CD14-positive monocyte (primary cell): ENCODE measurements around the gene FRMD6. TPM values are rescaled to one million over a fixed set of nuclear protein-coding genes. Genes with fewer than 3 reads are reported as not detected.
"Not testable (repeated sequence)": the region's sequence is repeated elsewhere in the genome, so short reads cannot be mapped to it uniquely, and the experiment has no call there.

Experiments used
- DNase-seq, 3 donors: peaks; one replicate each; pipeline ENCODE4 v3.0.0-alpha.2; 2011 to 2022
- H2AFZ ChIP-seq: 2 replicates; pipeline ENCODE4 v1.6.0; 2012; ENCODE audit warnings: mild to moderate bottlenecking, low read depth, low read length, inconsistent platforms; ENCODE audit not compliant: insufficient read depth, poor library complexity, severe bottlenecking
- H3K27ac ChIP-seq, 2 donors: 1 replicate in 1 of 2; 2 replicates in 1 of 2; pipeline ENCODE4 v1.5.1; 2012 to 2013; ENCODE audit warnings: low read length in 2 of 2, control low read depth in 1 of 2, inconsistent platforms in 1 of 2, low read depth in 1 of 2, mild to moderate bottlenecking in 1 of 2
- H3K27me3 ChIP-seq, 2 donors: one replicate each; pipeline versions ENCODE4 v1.6.0 to v1.6.1; 2011 to 2013; ENCODE audit warnings: low read length in 2 of 2; ENCODE audit not compliant: control insufficient read depth in 2 of 2, insufficient read depth in 2 of 2
- H3K36me3 ChIP-seq, 2 donors: replicated peaks in 1 of 2; 1 replicate in 1 of 2; 2 replicates in 1 of 2; pipeline versions ENCODE4 v1.5.1 to v1.6.1; 2012 to 2013; ENCODE audit warnings: low read length in 2 of 2, control low read depth in 1 of 2, inconsistent platforms in 1 of 2, mild to moderate bottlenecking in 1 of 2; ENCODE audit not compliant: insufficient read depth in 2 of 2, control insufficient read depth in 1 of 2
- H3K4me1 ChIP-seq, 2 donors: 1 replicate in 1 of 2; 2 replicates in 1 of 2; pipeline versions ENCODE4 v1.5.1 to v1.6.1; 2012 to 2013; ENCODE audit warnings: low read length in 2 of 2, control low read depth in 1 of 2, inconsistent platforms in 1 of 2, mild to moderate bottlenecking in 1 of 2, moderate library complexity in 1 of 2; ENCODE audit not compliant: insufficient read depth in 2 of 2, control insufficient read depth in 1 of 2
- H3K4me2 ChIP-seq: replicated peaks from 2 replicates; pipeline ENCODE3; 2012; ENCODE audit warnings: low read length, moderate library complexity, mild to moderate bottlenecking; ENCODE audit not compliant: poor library complexity, severe bottlenecking; ENCODE audit errors: extremely low read depth
- H3K4me3 ChIP-seq, 3 experiments: fragments of 200-600 bp in 1 of 3; sonication (generic) in 1 of 3; replicated peaks in 1 of 3; 1 replicate in 2 of 3; 2 replicates in 1 of 3; pipeline ENCODE4 v1.5.1; 2011 to 2013; ENCODE audit warnings: low read length in 3 of 3, mild to moderate bottlenecking in 3 of 3, control low read depth in 2 of 3, low read depth in 2 of 3, inconsistent platforms in 1 of 3, moderate library complexity in 1 of 3
- H3K79me2 ChIP-seq: 2 replicates; pipeline ENCODE4 v1.6.0; 2012; ENCODE audit warnings: mild to moderate bottlenecking, control low read depth, inconsistent platforms, low read length, moderate library complexity; ENCODE audit not compliant: insufficient read depth
- H3K9ac ChIP-seq: 2 replicates; pipeline ENCODE4 v1.6.0; 2017; ENCODE audit warnings: low read length, mild to moderate bottlenecking; ENCODE audit not compliant: insufficient read depth, poor library complexity, severe bottlenecking
- H3K9me3 ChIP-seq, 2 donors: replicated peaks in 1 of 2; 1 replicate in 1 of 2; 2 replicates in 1 of 2; pipeline versions ENCODE4 v1.5.1 to v1.6.1; 2012 to 2013; ENCODE audit warnings: low read length in 2 of 2, control low read depth in 1 of 2; ENCODE audit not compliant: control insufficient read depth in 1 of 2, insufficient read depth in 1 of 2
- H4K20me1 ChIP-seq: 2 replicates; pipeline ENCODE4 v1.6.0; 2012; ENCODE audit warnings: mild to moderate bottlenecking, low read length, control low read depth, moderate library complexity; ENCODE audit not compliant: insufficient read depth
- H3K27ac Mint-ChIP-seq, 7 donors: one replicate each; pipeline ENCODE4 v1.8.0; 2020; ENCODE audit warnings: mild to moderate bottlenecking in 7 of 7, mixed read lengths in 7 of 7, moderate library complexity in 6 of 7, inconsistent platforms in 2 of 7
- H3K27me3 Mint-ChIP-seq, 3 donors: one replicate each; pipeline ENCODE4 v1.8.0; 2021 to 2022; ENCODE audit warnings: low read depth in 3 of 3, mild to moderate bottlenecking in 3 of 3, mixed read lengths in 3 of 3, moderate library complexity in 3 of 3, inconsistent platforms in 1 of 3
- H3K36me3 Mint-ChIP-seq, 2 donors: one replicate each; pipeline ENCODE4 v1.8.0; 2020; ENCODE audit warnings: mixed read lengths in 2 of 2, inconsistent platforms in 1 of 2, mild to moderate bottlenecking in 1 of 2
- H3K4me1 Mint-ChIP-seq: one replicate; pipeline ENCODE4 v1.8.0; 2020; ENCODE audit warnings: mild to moderate bottlenecking, mixed read lengths
- H3K4me3 Mint-ChIP-seq, 2 donors: one replicate each; pipeline ENCODE4 v1.8.0; 2020; ENCODE audit warnings: mild to moderate bottlenecking in 2 of 2, mixed read lengths in 2 of 2, moderate library complexity in 1 of 2
- H3K9me3 Mint-ChIP-seq, 7 donors: one replicate each; pipeline ENCODE4 v1.8.0; 2020 to 2022; ENCODE audit warnings: mixed read lengths in 7 of 7, mild to moderate bottlenecking in 6 of 7, moderate library complexity in 6 of 7, inconsistent platforms in 2 of 7
- CTCF ChIP-seq: fragments of 200-600 bp; IDR thresholded peaks from one replicate; pipeline ENCODE4 v1.8.0; 2022; ENCODE audit warnings: antibody characterized with exemption, mild to moderate bottlenecking
- WGBS: methylation state at CpG from one replicate; pipeline ENCODE4 v1.1.5; 2013; ENCODE audit warnings: missing lambda C conversion rate; ENCODE audit not compliant: insufficient coverage; 5-methylcytosine and 5-hydroxymethylcytosine counted together
- intact Hi-C, 2 donors: fragments of 100-400 bp; cut with micrococcal nuclease; formaldehyde crosslinking; loops; one replicate each; pipeline versions ENCODE4 v1.15.0 to v1.15.1; 2023
- polyA plus RNA-seq, 3 donors: library from polyadenylated mRNA; depleted of rRNA in 1 of 3; unstranded in 2 of 3; stranded (reverse) in 1 of 3; fragments of 300-500 nt in 2 of 3; fragments of >200 nt in 1 of 3; fragmentation: Illumina TruSeq in 2 of 3; gene quantifications; 1 replicate in 2 of 3; 2 replicates in 1 of 3; pipeline ENCODE4 v1.2.3, GENCODE V29; 2012 to 2021

The FRMD6 gene
- polyA plus RNA-seq, 3 donors = 0.12 to 0.25 (median 0.12) TPM

- Mint-ChIP-seq H3K4me3 (no peak overlapping the region), H3K27me3 (no peaks in the 10 kb centered on the region), H3K27ac (no peak overlapping the region), H3K36me3 (no peaks in the 10 kb centered on the region), H3K4me1 (peaks cover 5% of the 10 kb centered on the region), H3K9me3 (peaks cover 0 to 9% (median 3%) of the 10 kb centered on the region in 7 donors)
- Histone ChIP-seq H3K27me3 (no peaks in the 10 kb centered on the region), H4K20me1 (no peaks in the 10 kb centered on the region), H3K9me3 (no peaks in the 10 kb centered on the region), H2AFZ (no peak overlapping the region), H3K36me3 (no peaks in the 10 kb centered on the region), H3K79me2 (no peaks in the 10 kb centered on the region), H3K4me3 (no peak overlapping the region), H3K4me1 (no peaks in the 10 kb centered on the region), H3K4me2 (no peak overlapping the region), H3K27ac (no peak overlapping the region), H3K9ac (no peak overlapping the region)
- no peak for DNase-seq
- TF ChIP-seq CTCF = no peak
- no CpG with 5 or more reads among the region's 1 CpG for WGBS
- intact Hi-C loops = no loop called here
Observed at GRCh38 chr14:51628238-51628637, 23.5 kb upstream of the FRMD6 start.

- H3K4me3 ChIP-seq = no peak overlapping the region
- no peaks in the 10 kb centered on the region for H3K9me3 ChIP-seq
- H3K9ac ChIP-seq = no peak overlapping the region
- DNase-seq = no peak
- no peak overlapping the region for H2AFZ ChIP-seq
- no peak for TF ChIP-seq CTCF
- Mint-ChIP-seq H3K27ac (no peak overlapping the region), H3K27me3 (peaks cover 1 to 4% (median 2%) of the 10 kb centered on the region in 3 donors), H3K4me1 (peaks cover 5% of the 10 kb centered on the region), H3K9me3 (peaks cover 0 to 9% (median 3%) of the 10 kb centered on the region in 7 donors), H3K4me3 (no peak overlapping the region), H3K36me3 (no peaks in the 10 kb centered on the region)
- no peaks in the 10 kb centered on the region for H3K27me3 ChIP-seq
- intact Hi-C loops = no loop called here
- H3K27ac ChIP-seq = no peak overlapping the region
- H4K20me1 ChIP-seq = no peaks in the 10 kb centered on the region
- H3K79me2 ChIP-seq = no peaks in the 10 kb centered on the region
- H3K4me1 ChIP-seq = no peaks in the 10 kb centered on the region
- H3K4me2 ChIP-seq = no peak overlapping the region
- no CpG with 5 or more reads among the region's 2 CpGs for WGBS
- H3K36me3 ChIP-seq = no peaks in the 10 kb centered on the region
Observed at GRCh38 chr14:51630987-51631386, 20.7 kb upstream of the FRMD6 start.

GRCh38 chr14:51633298-51633697, 18.4 kb upstream of the FRMD6 start:
- H3K27me3 Mint-ChIP-seq, H3K9ac ChIP-seq, H2AFZ ChIP-seq, H3K27me3 ChIP-seq, H3K4me3 Mint-ChIP-seq, H3K4me2 ChIP-seq, DNase-seq, H3K4me3 ChIP-seq, H4K20me1 ChIP-seq, H3K79me2 ChIP-seq, H3K27ac ChIP-seq, H3K9me3 ChIP-seq, H3K36me3 Mint-ChIP-seq, H3K9me3 Mint-ChIP-seq, H3K27ac Mint-ChIP-seq, intact Hi-C loops, H3K4me1 Mint-ChIP-seq, H3K36me3 ChIP-seq, H3K4me1 ChIP-seq: not testable (repeated sequence)
- no CpG with 5 or more reads among the region's 2 CpGs for WGBS
